ENCODE data around the gene CCDC106. TPM values are rescaled to one million over a fixed set of nuclear protein-coding genes. Genes with fewer than 3 reads are reported as not detected.

The CCDC106 gene
- total and polyA plus RNA-seq, 2 of the 4 experiments (the other 2 are of a cell fraction), result 2.3 to 13.6 TPM

DNA sequence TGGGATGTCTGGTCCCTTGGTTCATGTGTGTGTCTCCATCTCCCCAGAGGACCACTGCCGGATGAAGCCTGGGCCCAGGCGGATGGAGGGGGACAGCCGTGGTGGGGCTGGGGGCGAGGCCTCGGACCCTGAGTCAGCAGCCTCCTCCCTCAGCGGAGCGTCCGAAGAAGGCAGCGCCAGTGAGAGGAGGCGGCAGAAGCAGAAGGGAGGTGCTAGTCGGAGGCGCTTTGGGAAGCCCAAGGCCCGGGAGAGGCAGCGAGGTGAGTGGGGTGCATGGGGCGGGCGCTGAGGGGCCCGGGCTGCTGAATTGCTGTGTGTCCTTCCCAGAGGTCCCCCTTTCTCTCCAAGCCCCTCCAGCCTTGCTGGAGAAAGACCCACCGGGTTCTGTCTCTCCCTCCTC, 3.2 kb downstream of the CCDC106 start:
- ATAC-seq (ENCODE audit: low read depth) (no peak), DNase-seq (no peak)
- BruUV-seq (replicated peaks), result no TSS peak
- no peak overlapping the region for H3K4me3 ChIP-seq (ENCODE audit: insufficient read depth, low read depth, low read length)
- H3K18ac ChIP-seq (ENCODE audit: low read depth, low read length), result no peak overlapping the region
- WGBS, 2 experiments (ENCODE audit: extremely low coverage in 2 of 2, insufficient read length in 1 of 2), result 94% methylated on average over 2 of the region's 18 CpGs; no CpG with 5 or more reads in 1 of the 2 experiments
- no peak overlapping the region for H3K56ac ChIP-seq (ENCODE audit: extremely low read depth, insufficient read depth, low read length)
- no peak overlapping the region for H3K27ac ChIP-seq (ENCODE audit: insufficient read depth, low read length)
- H4K20me1 ChIP-seq (ENCODE audit: insufficient read depth, low read length), result peaks cover 17% of the 10 kb centered on the region
- no peak for TF ChIP-seq MAFK (IDR thresholded peaks at IDR 0.05; ENCODE audit: low read depth, low read length)
- no peak for TF ChIP-seq FOS (IDR thresholded peaks at IDR 0.05; ENCODE audit: low read depth, low read length)
- no peak for TF ChIP-seq BHLHE40 (IDR thresholded peaks at IDR 0.05; ENCODE audit: low read depth, low read length)
- TF ChIP-seq, protein P1, sequence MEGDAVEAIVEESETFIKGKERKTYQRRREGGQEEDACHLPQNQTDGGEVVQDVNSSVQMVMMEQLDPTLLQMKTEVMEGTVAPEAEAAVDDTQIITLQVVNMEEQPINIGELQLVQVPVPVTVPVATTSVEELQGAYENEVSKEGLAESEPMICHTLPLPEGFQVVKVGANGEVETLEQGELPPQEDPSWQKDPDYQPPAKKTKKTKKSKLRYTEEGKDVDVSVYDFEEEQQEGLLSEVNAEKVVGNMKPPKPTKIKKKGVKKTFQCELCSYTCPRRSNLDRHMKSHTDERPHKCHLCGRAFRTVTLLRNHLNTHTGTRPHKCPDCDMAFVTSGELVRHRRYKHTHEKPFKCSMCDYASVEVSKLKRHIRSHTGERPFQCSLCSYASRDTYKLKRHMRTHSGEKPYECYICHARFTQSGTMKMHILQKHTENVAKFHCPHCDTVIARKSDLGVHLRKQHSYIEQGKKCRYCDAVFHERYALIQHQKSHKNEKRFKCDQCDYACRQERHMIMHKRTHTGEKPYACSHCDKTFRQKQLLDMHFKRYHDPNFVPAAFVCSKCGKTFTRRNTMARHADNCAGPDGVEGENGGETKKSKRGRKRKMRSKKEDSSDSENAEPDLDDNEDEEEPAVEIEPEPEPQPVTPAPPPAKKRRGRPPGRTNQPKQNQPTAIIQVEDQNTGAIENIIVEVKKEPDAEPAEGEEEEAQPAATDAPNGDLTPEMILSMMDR (conservative IDR thresholded peaks at IDR 0.05; ENCODE audit: low read depth, low read length), result no peak
- TF ChIP-seq MAZ (IDR thresholded peaks at IDR 0.05; ENCODE audit: borderline replicate concordance, low read depth, low read length), result no peak
- no peak for TF ChIP-seq RCOR1 (IDR thresholded peaks at IDR 0.05; ENCODE audit: insufficient replicate concordance, low read length)
- no peak for TF ChIP-seq NFE2L2 (IDR thresholded peaks at IDR 0.05; ENCODE audit: low read depth, low read length)
- TF ChIP-seq RFX5 (IDR thresholded peaks at IDR 0.05; ENCODE audit: low read depth, low read length), result no peak
- no peak for TF ChIP-seq SMC3 (IDR thresholded peaks at IDR 0.05; ENCODE audit: low read depth, low read length)
- TF ChIP-seq, protein P2, sequence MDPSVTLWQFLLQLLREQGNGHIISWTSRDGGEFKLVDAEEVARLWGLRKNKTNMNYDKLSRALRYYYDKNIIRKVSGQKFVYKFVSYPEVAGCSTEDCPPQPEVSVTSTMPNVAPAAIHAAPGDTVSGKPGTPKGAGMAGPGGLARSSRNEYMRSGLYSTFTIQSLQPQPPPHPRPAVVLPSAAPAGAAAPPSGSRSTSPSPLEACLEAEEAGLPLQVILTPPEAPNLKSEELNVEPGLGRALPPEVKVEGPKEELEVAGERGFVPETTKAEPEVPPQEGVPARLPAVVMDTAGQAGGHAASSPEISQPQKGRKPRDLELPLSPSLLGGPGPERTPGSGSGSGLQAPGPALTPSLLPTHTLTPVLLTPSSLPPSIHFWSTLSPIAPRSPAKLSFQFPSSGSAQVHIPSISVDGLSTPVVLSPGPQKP (IDR thresholded peaks at IDR 0.05; ENCODE audit: borderline replicate concordance, low read depth, low read length), result no peak
- no peak for TF ChIP-seq MXI1 (IDR thresholded peaks at IDR 0.05; ENCODE audit: borderline replicate concordance, low read depth, low read length)
- TF ChIP-seq, protein P3, sequence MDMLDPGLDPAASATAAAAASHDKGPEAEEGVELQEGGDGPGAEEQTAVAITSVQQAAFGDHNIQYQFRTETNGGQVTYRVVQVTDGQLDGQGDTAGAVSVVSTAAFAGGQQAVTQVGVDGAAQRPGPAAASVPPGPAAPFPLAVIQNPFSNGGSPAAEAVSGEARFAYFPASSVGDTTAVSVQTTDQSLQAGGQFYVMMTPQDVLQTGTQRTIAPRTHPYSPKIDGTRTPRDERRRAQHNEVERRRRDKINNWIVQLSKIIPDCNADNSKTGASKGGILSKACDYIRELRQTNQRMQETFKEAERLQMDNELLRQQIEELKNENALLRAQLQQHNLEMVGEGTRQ (IDR thresholded peaks at IDR 0.05; ENCODE audit: low read depth, low read length), result no peak
- TF ChIP-seq CHD1 (IDR thresholded peaks at IDR 0.05; ENCODE audit: low read depth, low read length), result no peak
- no peak for TF ChIP-seq RAD21 (IDR thresholded peaks at IDR 0.05; ENCODE audit: low read length)
- no peak for TF ChIP-seq POLR2A (IDR thresholded peaks at IDR 0.05; ENCODE audit: low read depth, low read length)
- TF ChIP-seq CEBPB (IDR thresholded peaks at IDR 0.05; ENCODE audit: low read depth, low read length), result no peak
- H3K23ac ChIP-seq (ENCODE audit: low read depth, low read length), result no peak overlapping the region
- no peaks in the 10 kb centered on the region for H3K27me3 ChIP-seq (ENCODE audit: control insufficient read depth, insufficient read depth, low read length)
- H3K4me1 ChIP-seq (ENCODE audit: control insufficient read depth, insufficient read depth, low read length), result peaks cover 5% of the 10 kb centered on the region
- H2AK9ac ChIP-seq (replicated peaks; ENCODE audit: low read depth, low read length, poor library complexity), result no peak overlapping the region
- H2BK15ac ChIP-seq (ENCODE audit: low read depth, low read length), result no peak overlapping the region
- dilution Hi-C loops (cut with HindIII; ENCODE audit: low sequenced_read_pairs, unreplicated experiment) (no loop called here), intact Hi-C loops (cut with micrococcal nuclease) (no loop called here), in situ Hi-C loops (cut with MboI; ENCODE audit: low sequenced_read_pairs) (loop anchor here (25.0 kb wide), 2 partner anchors 1189 to 1514 kb away; partner anchors contain the start of genes CDC42EP5, CNOT3 and LENG9)
- no peak overlapping the region for H3K4me2 ChIP-seq (ENCODE audit: low read depth, low read length)
- H3K14ac ChIP-seq (replicated peaks; ENCODE audit: low read depth, low read length), result no peak overlapping the region
- H2BK20ac ChIP-seq (ENCODE audit: low read depth, low read length), result no peak overlapping the region
- H3K79me1 ChIP-seq (ENCODE audit: low read depth in 1 of 2, low read length in 2 of 2), result peaks cover 14 to 24% of the 10 kb centered on the region in 2 experiments; a peak in 3 of 4 replicates
- no peak overlapping the region for H4K8ac ChIP-seq (ENCODE audit: low read depth in 2 of 2, low read length in 2 of 2)
- no peak overlapping the region for H3K4ac ChIP-seq (ENCODE audit: low read depth, low read length)
- peaks cover 8% of the 10 kb centered on the region for H3K36me3 ChIP-seq (ENCODE audit: control insufficient read depth, insufficient read depth, low read length)
- H2BK120ac ChIP-seq (ENCODE audit: low read depth, low read length), result no peak overlapping the region
- H4K5ac ChIP-seq (ENCODE audit: low read depth, low read length), result no peak overlapping the region
- no peak overlapping the region for H2BK5ac ChIP-seq (ENCODE audit: low read depth, low read length, poor library complexity, severe bottlenecking)
- H3K9me3 ChIP-seq (ENCODE audit: control insufficient read depth, insufficient read depth, low read length), result no peaks in the 10 kb centered on the region
- no peaks in the 10 kb centered on the region for H3K9me1 ChIP-seq (ENCODE audit: insufficient read depth, low read length)
- ChIA-PET POLR2A (ENCODE audit: unreplicated experiment) (no interaction called here), CTCF (no interaction called here)
- no peak overlapping the region for H4K91ac ChIP-seq (ENCODE audit: insufficient read depth, low read depth, low read length)
- no peak overlapping the region for H2AFZ ChIP-seq (replicated peaks; ENCODE audit: low read length, poor library complexity)
- H2AK5ac ChIP-seq (ENCODE audit: low read depth, low read length), result no peak overlapping the region
- H3K9ac ChIP-seq (ENCODE audit: low read depth, low read length), result no peak overlapping the region

Measured in IMR-90 (cell line).